Measurements from ENCODE around the gene FOXO1. TPM values are rescaled to one million over a fixed set of nuclear protein-coding genes. Genes with fewer than 3 reads are reported as not detected.

FOXO1 gene
- total and polyA plus RNA-seq, 2 of the 13 experiments (the other 11 are each of a cell fraction or from before 2014, with no cell fraction given): 8.1 to 13.1 TPM

DNA sequence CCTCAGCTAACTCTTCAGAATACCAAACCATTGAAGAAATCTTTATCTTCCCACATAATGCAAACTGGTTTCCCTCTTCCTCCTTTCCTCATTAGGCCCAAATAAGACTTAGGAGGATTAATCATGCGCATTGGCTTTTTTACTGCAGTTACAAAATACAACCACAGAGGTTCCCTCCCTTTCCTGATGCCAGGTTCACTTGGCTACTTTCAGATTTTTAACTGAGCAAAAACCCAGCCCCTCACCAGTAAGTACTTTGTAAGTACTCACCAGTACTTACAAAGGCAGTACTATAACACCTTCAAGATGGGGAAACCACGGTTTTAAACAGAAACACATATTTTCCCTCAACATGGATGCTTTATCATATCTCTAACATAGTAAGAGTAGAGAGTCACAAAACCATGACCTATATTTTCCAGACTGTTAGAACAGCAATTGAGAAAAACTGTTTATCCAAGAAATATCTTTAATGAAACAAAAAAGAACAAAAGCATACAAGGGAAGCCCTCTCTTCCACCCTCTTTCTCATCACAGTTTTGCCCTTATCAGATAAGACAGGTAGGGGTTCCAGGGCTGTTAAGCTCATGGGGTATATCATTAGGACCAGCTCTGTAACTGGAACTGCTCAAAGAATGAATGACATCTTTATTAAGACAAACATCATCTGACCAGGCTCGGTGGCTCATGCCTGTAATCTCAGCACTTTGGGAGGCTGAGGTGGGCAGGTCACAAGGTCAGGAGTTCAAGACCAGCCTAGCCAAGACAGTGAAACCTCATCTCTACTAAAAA, 12.7 kb downstream of the FOXO1 start (continued):
- TF ChIP-seq, protein P1, sequence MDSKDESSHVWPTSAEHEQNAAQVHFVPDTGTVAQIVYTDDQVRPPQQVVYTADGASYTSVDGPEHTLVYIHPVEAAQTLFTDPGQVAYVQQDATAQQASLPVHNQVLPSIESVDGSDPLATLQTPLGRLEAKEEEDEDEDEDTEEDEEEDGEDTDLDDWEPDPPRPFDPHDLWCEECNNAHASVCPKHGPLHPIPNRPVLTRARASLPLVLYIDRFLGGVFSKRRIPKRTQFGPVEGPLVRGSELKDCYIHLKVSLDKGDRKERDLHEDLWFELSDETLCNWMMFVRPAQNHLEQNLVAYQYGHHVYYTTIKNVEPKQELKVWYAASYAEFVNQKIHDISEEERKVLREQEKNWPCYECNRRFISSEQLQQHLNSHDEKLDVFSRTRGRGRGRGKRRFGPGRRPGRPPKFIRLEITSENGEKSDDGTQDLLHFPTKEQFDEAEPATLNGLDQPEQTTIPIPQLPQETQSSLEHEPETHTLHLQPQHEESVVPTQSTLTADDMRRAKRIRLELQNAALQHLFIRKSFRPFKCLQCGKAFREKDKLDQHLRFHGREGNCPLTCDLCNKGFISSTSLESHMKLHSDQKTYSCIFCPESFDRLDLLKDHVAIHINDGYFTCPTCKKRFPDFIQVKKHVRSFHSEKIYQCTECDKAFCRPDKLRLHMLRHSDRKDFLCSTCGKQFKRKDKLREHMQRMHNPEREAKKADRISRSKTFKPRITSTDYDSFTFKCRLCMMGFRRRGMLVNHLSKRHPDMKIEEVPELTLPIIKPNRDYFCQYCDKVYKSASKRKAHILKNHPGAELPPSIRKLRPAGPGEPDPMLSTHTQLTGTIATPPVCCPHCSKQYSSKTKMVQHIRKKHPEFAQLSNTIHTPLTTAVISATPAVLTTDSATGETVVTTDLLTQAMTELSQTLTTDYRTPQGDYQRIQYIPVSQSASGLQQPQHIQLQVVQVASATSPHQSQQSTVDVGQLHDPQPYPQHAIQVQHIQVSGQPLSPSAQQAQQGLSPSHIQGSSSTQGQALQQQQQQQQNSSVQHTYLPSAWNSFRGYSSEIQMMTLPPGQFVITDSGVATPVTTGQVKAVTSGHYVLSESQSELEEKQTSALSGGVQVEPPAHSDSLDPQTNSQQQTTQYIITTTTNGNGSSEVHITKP (CRISPR knock-in tag; IDR thresholded peaks at IDR 0.05; ENCODE audit: low read depth): no peak
- no peak for TF ChIP-seq KLF15 (CRISPR knock-in tag; IDR thresholded peaks at IDR 0.05; ENCODE audit: borderline replicate concordance)
- TF ChIP-seq ZNF562 (CRISPR knock-in tag; IDR thresholded peaks at IDR 0.05; ENCODE audit: borderline replicate concordance): no peak
- no peak for TF ChIP-seq ETV5 (CRISPR knock-in tag; IDR thresholded peaks at IDR 0.05; ENCODE audit: borderline replicate concordance)

DNA sequence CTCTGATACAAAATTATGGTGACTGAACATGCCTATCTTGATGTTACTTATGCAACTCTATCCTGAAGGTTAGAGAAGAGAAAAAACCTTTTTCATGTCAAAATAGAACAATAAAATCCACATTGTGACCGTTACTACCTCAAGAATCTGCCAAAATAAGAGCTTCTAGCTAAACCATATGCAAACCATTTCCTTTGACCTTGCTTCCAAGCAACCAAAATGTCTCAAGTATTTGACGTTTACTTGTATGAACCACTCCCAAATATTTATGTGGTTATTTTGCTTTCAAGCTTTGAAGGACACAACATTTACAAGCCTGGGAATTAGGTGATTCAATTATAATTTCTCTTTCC, 13.9 kb downstream of the FOXO1 start:
- H3K4me1 ChIP-seq (ENCODE audit: insufficient read depth, low read length): peaks cover 54% of the 10 kb centered on the region
- no peak overlapping the region for H3K4me3 ChIP-seq (replicated peaks in 1 of 3; ENCODE audit: insufficient read depth in 1 of 3, low read depth in 2 of 3, low read length in 3 of 3)
- no peaks in the 10 kb centered on the region for H3K27me3 ChIP-seq (ENCODE audit: control insufficient read depth in 1 of 2, insufficient read depth in 2 of 2, low read length in 2 of 2)
- FAIRE-seq (no peak), ATAC-seq (no peak), DNase-seq (ENCODE audit: low spot score) (no peak)
- H3K27ac ChIP-seq (ENCODE audit: extremely low read length, insufficient read depth, low read length): no peak overlapping the region
- peaks cover 84% of the 10 kb centered on the region for H4K20me1 ChIP-seq (ENCODE audit: insufficient read depth, low read length)
- H3K36me3 ChIP-seq (replicated peaks in 1 of 2; ENCODE audit: control insufficient read depth in 1 of 2, insufficient read depth in 2 of 2, low read length in 2 of 2): no peaks in the 10 kb centered on the region
- BruUV-seq (replicated peaks): no TSS peak
- in situ Hi-C loops (cut with HindIII; ENCODE audit: extremely low pct_ligation_motif_present, low pct_unique_long_range_greater_than_20kb) (no loop called here), intact Hi-C loops (cut with micrococcal nuclease; ENCODE audit: unreplicated experiment) (no loop called here)
- no peak overlapping the region for H3K4me2 ChIP-seq (ENCODE audit: low read depth, low read length)
- CTCF ChIA-PET (ENCODE audit: low intra/inter-chr PET ratio, low total read pairs): no interaction called here
- H3K9ac ChIP-seq (ENCODE audit: insufficient read depth, low read depth, low read length): no peak overlapping the region
- H3K9me3 ChIP-seq (ENCODE audit: low read length): no peaks in the 10 kb centered on the region
- POLR2A ChIA-PET: no interaction called here
- WGBS (ENCODE audit: low lambda C conversion rate): 91% methylated on average over 2 of the region's 2 CpGs
- H3K79me2 ChIP-seq (ENCODE audit: insufficient read depth, low read length): peaks cover 97% of the 10 kb centered on the region
- H2AFZ ChIP-seq (ENCODE audit: low read length): no peak overlapping the region
- TF ChIP-seq HNRNPK (IDR thresholded peaks at IDR 0.05; ENCODE audit: low read depth, low read length, poor library complexity, severe bottlenecking) (no peak), ELF3 (CRISPR knock-in tag; IDR thresholded peaks at IDR 0.05) (no peak), ZNF570 (CRISPR knock-in tag; IDR thresholded peaks at IDR 0.05; ENCODE audit: borderline replicate concordance) (no peak)
- TF ChIP-seq, protein P2, sequence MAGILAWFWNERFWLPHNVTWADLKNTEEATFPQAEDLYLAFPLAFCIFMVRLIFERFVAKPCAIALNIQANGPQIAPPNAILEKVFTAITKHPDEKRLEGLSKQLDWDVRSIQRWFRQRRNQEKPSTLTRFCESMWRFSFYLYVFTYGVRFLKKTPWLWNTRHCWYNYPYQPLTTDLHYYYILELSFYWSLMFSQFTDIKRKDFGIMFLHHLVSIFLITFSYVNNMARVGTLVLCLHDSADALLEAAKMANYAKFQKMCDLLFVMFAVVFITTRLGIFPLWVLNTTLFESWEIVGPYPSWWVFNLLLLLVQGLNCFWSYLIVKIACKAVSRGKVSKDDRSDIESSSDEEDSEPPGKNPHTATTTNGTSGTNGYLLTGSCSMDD (CRISPR knock-in tag; IDR thresholded peaks at IDR 0.05): no peak
- TF ChIP-seq, protein P3, sequence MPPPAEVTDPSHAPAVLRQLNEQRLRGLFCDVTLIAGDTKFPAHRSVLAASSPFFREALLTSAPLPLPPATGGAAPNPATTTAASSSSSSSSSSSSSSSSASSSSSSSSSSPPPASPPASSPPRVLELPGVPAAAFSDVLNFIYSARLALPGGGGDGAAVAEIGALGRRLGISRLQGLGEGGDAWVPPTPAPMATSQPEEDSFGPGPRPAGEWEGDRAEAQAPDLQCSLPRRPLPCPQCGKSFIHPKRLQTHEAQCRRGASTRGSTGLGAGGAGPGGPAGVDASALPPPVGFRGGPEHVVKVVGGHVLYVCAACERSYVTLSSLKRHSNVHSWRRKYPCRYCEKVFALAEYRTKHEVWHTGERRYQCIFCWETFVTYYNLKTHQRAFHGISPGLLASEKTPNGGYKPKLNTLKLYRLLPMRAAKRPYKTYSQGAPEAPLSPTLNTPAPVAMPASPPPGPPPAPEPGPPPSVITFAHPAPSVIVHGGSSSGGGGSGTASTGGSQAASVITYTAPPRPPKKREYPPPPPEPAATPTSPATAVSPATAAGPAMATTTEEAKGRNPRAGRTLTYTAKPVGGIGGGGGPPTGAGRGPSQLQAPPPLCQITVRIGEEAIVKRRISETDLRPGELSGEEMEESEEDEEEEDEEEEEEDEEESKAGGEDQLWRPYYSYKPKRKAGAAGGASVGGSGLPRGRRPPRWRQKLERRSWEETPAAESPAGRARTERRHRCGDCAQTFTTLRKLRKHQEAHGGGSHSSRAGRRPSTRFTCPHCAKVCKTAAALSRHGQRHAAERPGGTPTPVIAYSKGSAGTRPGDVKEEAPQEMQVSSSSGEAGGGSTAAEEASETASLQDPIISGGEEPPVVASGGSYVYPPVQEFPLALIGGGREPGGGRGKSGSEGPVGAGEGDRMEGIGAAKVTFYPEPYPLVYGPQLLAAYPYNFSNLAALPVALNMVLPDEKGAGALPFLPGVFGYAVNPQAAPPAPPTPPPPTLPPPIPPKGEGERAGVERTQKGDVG (CRISPR knock-in tag; IDR thresholded peaks at IDR 0.05; ENCODE audit: borderline replicate concordance): no peak
- TF ChIP-seq, protein P4, sequence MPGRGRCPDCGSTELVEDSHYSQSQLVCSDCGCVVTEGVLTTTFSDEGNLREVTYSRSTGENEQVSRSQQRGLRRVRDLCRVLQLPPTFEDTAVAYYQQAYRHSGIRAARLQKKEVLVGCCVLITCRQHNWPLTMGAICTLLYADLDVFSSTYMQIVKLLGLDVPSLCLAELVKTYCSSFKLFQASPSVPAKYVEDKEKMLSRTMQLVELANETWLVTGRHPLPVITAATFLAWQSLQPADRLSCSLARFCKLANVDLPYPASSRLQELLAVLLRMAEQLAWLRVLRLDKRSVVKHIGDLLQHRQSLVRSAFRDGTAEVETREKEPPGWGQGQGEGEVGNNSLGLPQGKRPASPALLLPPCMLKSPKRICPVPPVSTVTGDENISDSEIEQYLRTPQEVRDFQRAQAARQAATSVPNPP (CRISPR knock-in tag; IDR thresholded peaks at IDR 0.05): no peak
